GM12878 (cell line): Measurements from ENCODE around the gene BTBD1. TPM values are rescaled to one million over a fixed set of nuclear protein-coding genes. Genes with fewer than 3 reads are reported as not detected.

Experiments
- BCL3 ChIP-seq: IDR thresholded peaks from 2 replicates; pipeline ENCODE4 v1.6.1; 2011; ENCODE audit warnings: borderline replicate concordance, low read depth, mild to moderate bottlenecking, moderate library complexity, low read length; ENCODE audit not compliant: insufficient read depth, poor library complexity, severe bottlenecking
- CUX1 ChIP-seq: IDR thresholded peaks from 2 replicates; pipeline ENCODE4 v1.6.1; 2012; ENCODE audit warnings: improper control_type of control experiment, low read depth, low read length; ENCODE audit not compliant: insufficient replicate concordance
- FOS ChIP-seq: IDR thresholded peaks from 3 replicates; pipeline ENCODE4 v1.6.1; 2011; ENCODE audit warnings: borderline replicate concordance; ENCODE audit not compliant: insufficient read length; ENCODE audit errors: extremely low read depth
- GATAD2B ChIP-seq: fragments of 450-650 bp; conservative IDR thresholded peaks from 2 replicates; pipeline ENCODE4 v1.6.1; 2017; ENCODE audit warnings: low read depth, mild to moderate bottlenecking, moderate library complexity
- HDAC6 ChIP-seq: fragments of 200-600 bp; sonication (generic); IDR thresholded peaks from one replicate; pipeline ENCODE4 v1.8.0; 2017; ENCODE audit warnings: antibody characterized with exemption; ENCODE audit not compliant: unreplicated experiment
- KDM1A ChIP-seq: fragments of 200-600 bp; sonication (generic); IDR thresholded peaks from 2 replicates; pipeline ENCODE4 v1.6.1; 2016; ENCODE audit warnings: borderline replicate concordance
- MAX ChIP-seq: IDR thresholded peaks from 2 replicates; pipeline ENCODE4 v1.6.1; 2012; ENCODE audit warnings: low read depth, low read length, improper control_type of control experiment
- NR2F1 ChIP-seq: fragments of 450-650 bp; conservative IDR thresholded peaks from 2 replicates; pipeline ENCODE4 v1.6.1; 2017; ENCODE audit warnings: mild to moderate bottlenecking
- SIN3A ChIP-seq: IDR thresholded peaks from 2 replicates; pipeline ENCODE4 v1.6.1; 2012; ENCODE audit warnings: low read depth, low read length, improper control_type of control experiment
- SMC3 ChIP-seq: IDR thresholded peaks from 2 replicates; pipeline ENCODE4 v1.6.1; 2011; ENCODE audit warnings: low read length, improper control_type of control experiment, borderline replicate concordance
- SREBF1 ChIP-seq: IDR thresholded peaks from 2 replicates; pipeline ENCODE4 v1.6.1; 2012; ENCODE audit warnings: mild to moderate bottlenecking, low read length
- WRNIP1 ChIP-seq: IDR thresholded peaks from 2 replicates; pipeline ENCODE4 v1.6.1; 2011; ENCODE audit warnings: low read depth, low read length, improper control_type of control experiment, borderline replicate concordance
- ZBED1 ChIP-seq: IDR thresholded peaks from 2 replicates; pipeline ENCODE4 v1.6.1; 2016; ENCODE audit warnings: borderline replicate concordance
- ZBTB11 ChIP-seq: fragments of 450-650 bp; formaldehyde crosslinking; IDR thresholded peaks from 2 replicates; pipeline ENCODE4 v1.5.0; 2022; ENCODE audit warnings: mild to moderate bottlenecking, missing genetic modification characterization
- ZBTB4 ChIP-seq: fragments of 450-650 bp; formaldehyde crosslinking; IDR thresholded peaks from 2 replicates; pipeline ENCODE4 v1.4.0; 2022; ENCODE audit warnings: mild to moderate bottlenecking, moderate library complexity
- polyA plus RNA-seq, 11 experiments: library from polyadenylated mRNA; depleted of rRNA in 4 of 11; unstranded in 6 of 11; stranded (reverse) in 5 of 11; fragments of >200 nt; fragmentation: Nextera tagmentation in 4 of 11; fragmentation: Illumina TruSeq in 1 of 11; extraction: Ambion mirVana in 4 of 11; extraction: Trizol in 1 of 11; gene quantifications; 1 replicate in 1 of 11; 2 replicates in 10 of 11; pipeline versions ENCODE4 v1.2.1 to v1.2.3, GENCODE V29; 2011 to 2016; ENCODE audit warnings: inconsistent platforms in 2 of 11, missing spikeins in 2 of 11, low read depth in 1 of 11
- total RNA-seq, 4 experiments: library from RNA; depleted of rRNA in 3 of 4; stranded (reverse); fragments of >200 nt in 3 of 4; fragmentation: Illumina TruSeq in 1 of 4; extraction: Trizol in 1 of 4; gene quantifications; 2 replicates each; pipeline versions ENCODE4 v1.2.1 to v1.2.3, GENCODE V29; 2013 to 2021

Gene BTBD1
- total and polyA plus RNA-seq, 10 of the 15 experiments (the other 5 are each of a cell fraction or from before 2014, with no cell fraction given) = 17.5 to 90.4 (median 73.1) TPM

- no peak for TF ChIP-seq HDAC6
- TF ChIP-seq CUX1 = no peak
- TF ChIP-seq SIN3A = peak; percentile 70
- peak; percentile 94 for TF ChIP-seq MAX
- no peak for TF ChIP-seq KDM1A
- no peak for TF ChIP-seq ZBTB4 (CRISPR knock-in tag)
- TF ChIP-seq WRNIP1 = no peak
- TF ChIP-seq GATAD2B = peak; percentile 30; the same call in 1 of the 2 replicates
- no peak for TF ChIP-seq SREBF1
- no peak for TF ChIP-seq FOS
- TF ChIP-seq ZBED1 = no peak
- TF ChIP-seq BCL3 = no peak
- TF ChIP-seq NR2F1 = peak; percentile 88
- TF ChIP-seq SMC3 = peak; percentile 44
- TF ChIP-seq ZBTB11 = no peak
These were observed 55.6 kb downstream of the BTBD1 start, which contains the start of gene C15orf40 (continued) for GRCh38 chr15:83011271-83012075.
